Neuronal stem cell (in vitro differentiated cells): Measurements from ENCODE around the gene DCPS.
"Not testable (repeated sequence)": the region's sequence is repeated elsewhere in the genome, so short reads cannot be mapped to it uniquely, and the experiment has no call there.

Source experiments
- DNase-seq: peaks from one replicate; pipeline ENCODE4 v3.0.0-alpha.2; 2013; ENCODE audit warnings: low spot score
- H2AFZ ChIP-seq: one replicate; pipeline ENCODE4 v1.6.1; 2013; ENCODE audit warnings: mild to moderate bottlenecking, low read length, inconsistent platforms
- H2AK5ac ChIP-seq: 2 replicates; pipeline ENCODE4 v1.6.1; 2013; ENCODE audit warnings: low read depth, mild to moderate bottlenecking, inconsistent platforms, low read length, moderate library complexity, mixed read lengths
- H2BK120ac ChIP-seq: 2 replicates; pipeline ENCODE4 v1.6.1; 2013; ENCODE audit warnings: low read depth, mild to moderate bottlenecking, inconsistent platforms, low read length, moderate library complexity, mixed read lengths
- H2BK12ac ChIP-seq: one replicate; pipeline ENCODE4 v1.6.1; 2013; ENCODE audit warnings: low read length, inconsistent platforms
- H2BK15ac ChIP-seq: 2 replicates; pipeline ENCODE4 v1.6.1; 2013; ENCODE audit warnings: mild to moderate bottlenecking, low read length, inconsistent platforms, mixed read lengths
- H2BK5ac ChIP-seq: one replicate; pipeline ENCODE4 v1.6.1; 2013; ENCODE audit warnings: inconsistent platforms, mild to moderate bottlenecking, low read length, moderate library complexity
- H3K14ac ChIP-seq: one replicate; pipeline ENCODE4 v1.6.1; 2013; ENCODE audit warnings: low read length, inconsistent platforms
- H3K18ac ChIP-seq: 2 replicates; pipeline ENCODE4 v1.6.1; 2013; ENCODE audit warnings: low read length, inconsistent platforms
- H3K23ac ChIP-seq: 2 replicates; pipeline ENCODE4 v1.6.1; 2013; ENCODE audit warnings: low read depth, mild to moderate bottlenecking, mixed read lengths, low read length, inconsistent platforms; ENCODE audit not compliant: poor library complexity
- H3K27ac ChIP-seq: replicated peaks from 3 replicates; pipeline ENCODE4 v1.5.1; 2013; ENCODE audit warnings: low read length, inconsistent platforms
- H3K27me3 ChIP-seq, 3 experiments: 2 replicates each; pipeline ENCODE4 v1.6.1; 2013; ENCODE audit warnings: low read length in 3 of 3, mild to moderate bottlenecking in 2 of 3, inconsistent platforms in 1 of 3, low read depth in 1 of 3, mixed read lengths in 1 of 3, moderate library complexity in 1 of 3; ENCODE audit not compliant: control insufficient read depth in 3 of 3, insufficient read depth in 3 of 3
- H3K36me3 ChIP-seq, 2 donors: replicated peaks in 1 of 2; 2 replicates each; pipeline ENCODE4 v1.6.1; 2013; ENCODE audit warnings: low read length in 2 of 2; ENCODE audit not compliant: control insufficient read depth in 2 of 2, insufficient read depth in 2 of 2
- H3K4ac ChIP-seq: 2 replicates; pipeline ENCODE4 v1.6.1; 2013; ENCODE audit warnings: inconsistent platforms, mild to moderate bottlenecking, low read length, moderate library complexity
- H3K4me1 ChIP-seq, 2 donors: 1 replicate in 1 of 2; 2 replicates in 1 of 2; pipeline ENCODE4 v1.6.1; 2013; ENCODE audit warnings: low read length in 2 of 2, low read depth in 1 of 2; ENCODE audit not compliant: control insufficient read depth in 2 of 2, insufficient read depth in 1 of 2
- H3K4me2 ChIP-seq: one replicate; pipeline ENCODE4 v1.6.1; 2013; ENCODE audit warnings: mild to moderate bottlenecking, low read length, inconsistent platforms; ENCODE audit not compliant: insufficient read depth, poor library complexity, severe bottlenecking
- H3K4me3 ChIP-seq, 2 donors: 2 replicates each; pipeline ENCODE4 v1.5.1; 2013; ENCODE audit warnings: low read length in 2 of 2, mild to moderate bottlenecking in 2 of 2, inconsistent platforms in 1 of 2, moderate library complexity in 1 of 2
- H3K79me1 ChIP-seq: one replicate; pipeline ENCODE4 v1.6.1; 2013; ENCODE audit warnings: low read depth, mild to moderate bottlenecking, inconsistent platforms, low read length, moderate library complexity
- H3K9ac ChIP-seq: one replicate; pipeline ENCODE4 v1.6.1; 2013; ENCODE audit warnings: mild to moderate bottlenecking, low read depth, low read length, inconsistent platforms; ENCODE audit not compliant: poor library complexity
- H3K9me3 ChIP-seq, 2 donors: replicated peaks in 1 of 2; 2 replicates each; pipeline versions ENCODE3 to v1.6.1; 2013; ENCODE audit warnings: low read length in 2 of 2, mild to moderate bottlenecking in 2 of 2, inconsistent platforms in 1 of 2, low read depth in 1 of 2, mixed read lengths in 1 of 2, moderate library complexity in 1 of 2; ENCODE audit not compliant: control insufficient read depth in 2 of 2, insufficient read depth in 1 of 2
- H4K8ac ChIP-seq: one replicate; pipeline ENCODE4 v1.6.1; 2013; ENCODE audit warnings: low read depth, mild to moderate bottlenecking, inconsistent platforms, low read length, moderate library complexity
- H4K91ac ChIP-seq: one replicate; pipeline ENCODE4 v1.6.1; 2013; ENCODE audit warnings: low read length, low read depth, mild to moderate bottlenecking, inconsistent platforms; ENCODE audit not compliant: poor library complexity
- WGBS, 2 donors: extraction: QIAGEN DNeasy Blood & Tissue Kit; methylation state at CpG; one replicate each; pipeline ENCODE4 v1.1.7; 2013; ENCODE audit warnings: missing lambda C conversion rate in 2 of 2, mixed read lengths in 1 of 2; ENCODE audit not compliant: insufficient read length in 2 of 2, insufficient replicate concordance in 1 of 2; ENCODE audit errors: extremely low coverage in 2 of 2; 5-methylcytosine and 5-hydroxymethylcytosine counted together

The DCPS gene

GRCh38 chr11:126361400-126361799 is 57.5 kb downstream of the DCPS start:
- DNase-seq = no peak
- Histone ChIP-seq H3K4me2 (no peak overlapping the region), H3K4me3 (no peak overlapping the region), H3K27ac (no peak overlapping the region), H3K23ac (no peak overlapping the region), H4K8ac (no peak overlapping the region), H4K91ac (no peak overlapping the region), H3K4ac (no peak overlapping the region), H2BK120ac (no peak overlapping the region), H3K14ac (peak overlapping the region; percentile 47), H3K9ac (no peak overlapping the region), H3K27me3 (no peaks in the 10 kb centered on the region), H2AFZ (no peak overlapping the region), H3K36me3 (no peaks in the 10 kb centered on the region), H3K79me1 (peaks cover 8% of the 10 kb centered on the region), H2AK5ac (peak overlapping the region; percentile 71), H3K9me3 (no peaks in the 10 kb centered on the region), H2BK5ac (no peak overlapping the region), H3K18ac (no peak overlapping the region), H3K4me1 (peaks cover 9 to 21% of the 10 kb centered on the region in 2 donors), H2BK12ac (no peak overlapping the region), H2BK15ac (peak overlapping the region; percentile 61)
- no CpG with 5 or more reads among the region's 5 CpGs for WGBS, 2 donors

- no peak for DNase-seq
- no peak overlapping the region for H3K4me2 ChIP-seq
- H4K8ac ChIP-seq = no peak overlapping the region
- peak overlapping the region; percentile 31 for H3K14ac ChIP-seq
- peaks cover 5 to 21% of the 10 kb centered on the region in 2 donors for H3K4me1 ChIP-seq
- no peaks in the 10 kb centered on the region for H3K9me3 ChIP-seq
- H3K9ac ChIP-seq = no peak overlapping the region
- no CpG with 5 or more reads among the region's 9 CpGs for WGBS, 2 donors
- no peak overlapping the region for H2BK12ac ChIP-seq
- no peaks in the 10 kb centered on the region for H3K27me3 ChIP-seq
- H3K36me3 ChIP-seq = no peaks in the 10 kb centered on the region
- no peak overlapping the region for H2AFZ ChIP-seq
- peak overlapping the region; percentile 28 for H2BK120ac ChIP-seq
- H3K4me3 ChIP-seq = no peak overlapping the region
- H3K27ac ChIP-seq = no peak overlapping the region
- H2BK15ac ChIP-seq = peak overlapping the region; percentile 70
- H4K91ac ChIP-seq = no peak overlapping the region
- H3K23ac ChIP-seq = peak overlapping the region; percentile 49
- H2BK5ac ChIP-seq = peak overlapping the region; percentile 77
- peaks cover 4% of the 10 kb centered on the region for H3K79me1 ChIP-seq
- peak overlapping the region; percentile 68 for H3K18ac ChIP-seq
- peak overlapping the region; percentile 16 for H2AK5ac ChIP-seq
- H3K4ac ChIP-seq = no peak overlapping the region
These were observed 59.2 kb downstream of the DCPS start for GRCh38 chr11:126362879-126363655.

- peak overlapping the region; percentile 11 for H2BK12ac ChIP-seq
- no CpG with 5 or more reads among the region's 10 CpGs for whole genome bisulfite sequencing, 2 donors
- H2AFZ ChIP-seq = no peak overlapping the region
- no peak overlapping the region for H3K9ac ChIP-seq
- no peak overlapping the region for H4K8ac ChIP-seq
- no peaks in the 10 kb centered on the region for H3K27me3 ChIP-seq
- H2BK120ac ChIP-seq = peak overlapping the region; percentile 37
- no peaks in the 10 kb centered on the region for H3K36me3 ChIP-seq
- H3K18ac ChIP-seq = peak overlapping the region; percentile 68
- no peak overlapping the region for H3K14ac ChIP-seq
- no peak overlapping the region for H3K4me2 ChIP-seq
- H3K79me1 ChIP-seq = peaks cover 4% of the 10 kb centered on the region
- H2BK5ac ChIP-seq = peak overlapping the region; percentile 59
- no peak overlapping the region for H3K27ac ChIP-seq
- H3K9me3 ChIP-seq = no peaks in the 10 kb centered on the region
- H2BK15ac ChIP-seq = peak overlapping the region; percentile 68
- H4K91ac ChIP-seq = no peak overlapping the region
- H3K23ac ChIP-seq = no peak overlapping the region
- peak overlapping the region; percentile 19 for H2AK5ac ChIP-seq
- H3K4me1 ChIP-seq = peaks cover 5 to 24% of the 10 kb centered on the region in 2 donors
- no peak overlapping the region for H3K4me3 ChIP-seq
- no peak for DNase-seq
- H3K4ac ChIP-seq = no peak overlapping the region
These were observed 59.9 kb downstream of the DCPS start for GRCh38 chr11:126363706-126364248.

GRCh38 chr11:126364735-126365134 is 60.9 kb downstream of the DCPS start:
- H3K4me2 ChIP-seq, H3K4ac ChIP-seq, H3K27me3 ChIP-seq, H3K79me1 ChIP-seq, H4K91ac ChIP-seq, H2BK5ac ChIP-seq, H3K23ac ChIP-seq, H2BK120ac ChIP-seq, H2AK5ac ChIP-seq, H2BK15ac ChIP-seq, H3K14ac ChIP-seq, H3K4me3 ChIP-seq, H2AFZ ChIP-seq, H3K36me3 ChIP-seq, H4K8ac ChIP-seq, H3K9me3 ChIP-seq, H3K27ac ChIP-seq, H3K18ac ChIP-seq, H3K9ac ChIP-seq, H2BK12ac ChIP-seq, DNase-seq: not testable (repeated sequence)
- no CpG with 5 or more reads among the region's 9 CpGs for WGBS, 2 donors
- peaks cover 5 to 24% of the 10 kb centered on the region in 2 donors for H3K4me1 ChIP-seq
